ENCODE data around the gene NID1.
A peak's percentile ranks its signal among the peaks of the same experiment; 100 is the strongest.

The NID1 gene

GRCh38 chr1:236059011-236059410 is 5.9 kb downstream of the NID1 start:
- ChIA-PET POLR2A (no interaction called here), CTCF (interaction anchor here (1.3 kb wide), 1 partner anchor 87 kb away, joined by 3 read pairs; no protein-coding TSS in a partner anchor)
- DNase-seq (ENCODE audit: extremely low spot score) = no peak
- TF ChIP-seq CTCF (IDR thresholded peaks at IDR 0.05; ENCODE audit: control extremely low read depth, extremely low read depth, low read depth, missing control alignments) = no peak

- ChIA-PET POLR2A (no interaction called here), CTCF (interaction anchor here (1.3 to 1.4 kb wide), 2 partner anchors 8 to 87 kb away, joined by 3 to 4 read pairs; no protein-coding TSS in a partner anchor)
- no peak for TF ChIP-seq CTCF (IDR thresholded peaks at IDR 0.05; ENCODE audit: control extremely low read depth, extremely low read depth, low read depth, missing control alignments)
- DNase-seq (ENCODE audit: extremely low spot score) = peak; percentile 36
These were observed 6.6 kb downstream of the NID1 start for GRCh38 chr1:236058141-236058934.

GRCh38 chr1:236057546-236057945 is 7.3 kb downstream of the NID1 start:
- DNase-seq (ENCODE audit: extremely low spot score) = no peak
- CTCF ChIA-PET = interaction anchor here (1.4 kb wide), 1 partner anchor 9 kb away, joined by 4 read pairs; no protein-coding TSS in a partner anchor

GRCh38 chr1:236052232-236052993 is 12.5 kb downstream of the NID1 start:
- ChIA-PET CTCF (interaction anchor here (1.1 to 2.6 kb wide), 2 partner anchors 12 to 44 kb away, joined by 3 to 11 read pairs; partner anchors contain the start of gene NID1), POLR2A (no interaction called here)
- TF ChIP-seq CTCF (IDR thresholded peaks at IDR 0.05; ENCODE audit: control extremely low read depth, extremely low read depth, low read depth, missing control alignments) = no peak
- DNase-seq (ENCODE audit: extremely low spot score) = no peak

More at GRCh38 chr1:236057546-236057945, 7.3 kb downstream of the NID1 start:
- POLR2A ChIA-PET = no interaction called here
- no peak for TF ChIP-seq CTCF (IDR thresholded peaks at IDR 0.05; ENCODE audit: control extremely low read depth, extremely low read depth, low read depth, missing control alignments)

- CTCF ChIA-PET = interaction anchor here (1.1 kb wide), 1 partner anchor 45 kb away, joined by 3 read pairs; no protein-coding TSS in a partner anchor
- POLR2A ChIA-PET = no interaction called here
- DNase-seq (ENCODE audit: extremely low spot score) = no peak
- TF ChIP-seq CTCF (IDR thresholded peaks at IDR 0.05; ENCODE audit: control extremely low read depth, extremely low read depth, low read depth, missing control alignments) = no peak
These were observed 13.6 kb downstream of the NID1 start for GRCh38 chr1:236051242-236051791.

GRCh38 chr1:236045771-236046170 is 19.1 kb downstream of the NID1 start:
- POLR2A ChIA-PET = no interaction called here
- no peak for DNase-seq (ENCODE audit: extremely low spot score)
- no peak for TF ChIP-seq CTCF (IDR thresholded peaks at IDR 0.05; ENCODE audit: control extremely low read depth, extremely low read depth, low read depth, missing control alignments)
- CTCF ChIA-PET = no interaction called here

Measured in GM10248 (cell line).